ENCODE measurements around the gene C1orf185.

DNA sequence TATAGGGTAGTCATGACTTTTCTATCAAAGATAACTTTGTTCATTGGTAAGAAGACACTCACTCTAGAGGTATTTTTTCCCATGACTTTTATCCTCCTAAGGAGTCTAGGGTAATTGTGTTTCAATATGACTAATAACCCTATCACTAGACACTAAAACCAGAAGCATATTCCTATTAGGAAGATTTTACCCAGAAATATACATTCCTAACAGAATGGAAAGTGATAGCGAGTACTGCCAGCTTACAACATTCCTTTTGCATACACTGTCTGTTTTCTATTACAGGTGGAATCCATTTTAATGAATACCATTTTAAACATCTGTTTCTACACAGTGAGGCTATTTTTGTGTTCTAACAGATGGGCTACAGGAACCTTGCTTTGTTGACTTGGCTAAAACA, 31.4 kb upstream of the C1orf185 start:
- TF ChIP-seq POLR2AphosphoS5 (IDR thresholded peaks at IDR 0.05; ENCODE audit: control insufficient read depth, insufficient read depth, low read depth, low read length) (no peak), POLR3G (IDR thresholded peaks at IDR 0.05; ENCODE audit: extremely low read depth, insufficient read length, insufficient replicate concordance) (no peak), STAG1 (CRISPR knock-in tag; IDR thresholded peaks at IDR 0.05; ENCODE audit: borderline replicate concordance) (no peak)
- TF ChIP-seq, protein P1, sequence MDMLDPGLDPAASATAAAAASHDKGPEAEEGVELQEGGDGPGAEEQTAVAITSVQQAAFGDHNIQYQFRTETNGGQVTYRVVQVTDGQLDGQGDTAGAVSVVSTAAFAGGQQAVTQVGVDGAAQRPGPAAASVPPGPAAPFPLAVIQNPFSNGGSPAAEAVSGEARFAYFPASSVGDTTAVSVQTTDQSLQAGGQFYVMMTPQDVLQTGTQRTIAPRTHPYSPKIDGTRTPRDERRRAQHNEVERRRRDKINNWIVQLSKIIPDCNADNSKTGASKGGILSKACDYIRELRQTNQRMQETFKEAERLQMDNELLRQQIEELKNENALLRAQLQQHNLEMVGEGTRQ (CRISPR knock-in tag; IDR thresholded peaks at IDR 0.05), result no peak

All from K562 (cell line).